ENCODE data around the gene RRP9.
"Not testable (repeated sequence)": the region's sequence is repeated elsewhere in the genome, so short reads cannot be mapped to it uniquely, and the experiment has no call there.

RRP9 gene

GRCh38 chr3:51927061-51927977 is 14.4 kb downstream of the RRP9 start:
- no peak overlapping the region for H3K27ac ChIP-seq (ENCODE audit: low read depth, low read length)
- no peaks in the 10 kb centered on the region for H3K4me1 ChIP-seq (ENCODE audit: control insufficient read depth, insufficient read depth, low read length, unreplicated experiment)
- H3K79me2 ChIP-seq (ENCODE audit: control insufficient read depth, insufficient read depth, low read length, unreplicated experiment) = no peaks in the 10 kb centered on the region
- H2AFZ ChIP-seq (ENCODE audit: low read length, unreplicated experiment) = no peak overlapping the region
- no peak overlapping the region for H3K4me3 ChIP-seq (ENCODE audit: low read depth, low read length)
- H3K36me3 ChIP-seq (ENCODE audit: insufficient read depth, low read length) = no peaks in the 10 kb centered on the region
- peaks cover 3% of the 10 kb centered on the region; the same call in 1 of the 2 replicates for H3K27me3 ChIP-seq (ENCODE audit: insufficient read depth, low read length)

- H3K79me2 ChIP-seq (ENCODE audit: control insufficient read depth, insufficient read depth, low read length, unreplicated experiment) = no peaks in the 10 kb centered on the region
- H3K36me3 ChIP-seq (ENCODE audit: insufficient read depth, low read length) = no peaks in the 10 kb centered on the region
- H3K4me1 ChIP-seq (ENCODE audit: control insufficient read depth, insufficient read depth, low read length, unreplicated experiment) = no peaks in the 10 kb centered on the region
- no peak overlapping the region for H3K4me3 ChIP-seq (ENCODE audit: low read depth, low read length)
- peaks cover 38% of the 10 kb centered on the region for H3K27me3 ChIP-seq (ENCODE audit: insufficient read depth, low read length)
- no peak overlapping the region for H3K27ac ChIP-seq (ENCODE audit: low read depth, low read length)
- no peak overlapping the region for H2AFZ ChIP-seq (ENCODE audit: low read length, unreplicated experiment)
Observed at GRCh38 chr3:51921081-51921578, 20.6 kb downstream of the RRP9 start.

GRCh38 chr3:51916418-51916817 is 25.3 kb downstream of the RRP9 start:
- H3K27me3 ChIP-seq (ENCODE audit: insufficient read depth, low read length) = peaks cover 47% of the 10 kb centered on the region
- no peaks in the 10 kb centered on the region for H3K36me3 ChIP-seq (ENCODE audit: insufficient read depth, low read length)
- H3K4me1 ChIP-seq (ENCODE audit: control insufficient read depth, insufficient read depth, low read length, unreplicated experiment) = no peaks in the 10 kb centered on the region
- no peaks in the 10 kb centered on the region for H3K79me2 ChIP-seq (ENCODE audit: control insufficient read depth, insufficient read depth, low read length, unreplicated experiment)
- no peak overlapping the region for H3K27ac ChIP-seq (ENCODE audit: low read depth, low read length)
- H2AFZ ChIP-seq (ENCODE audit: low read length, unreplicated experiment) = no peak overlapping the region
- no peak overlapping the region for H3K4me3 ChIP-seq (ENCODE audit: low read depth, low read length)

- peaks cover 4% of the 10 kb centered on the region; the same call in 1 of the 2 replicates for H3K27me3 ChIP-seq (ENCODE audit: insufficient read depth, low read length)
- H3K4me1 ChIP-seq (ENCODE audit: control insufficient read depth, insufficient read depth, low read length, unreplicated experiment) = no peaks in the 10 kb centered on the region
- no peak overlapping the region for H2AFZ ChIP-seq (ENCODE audit: low read length, unreplicated experiment)
- no peak overlapping the region for H3K27ac ChIP-seq (ENCODE audit: low read depth, low read length)
- no peaks in the 10 kb centered on the region for H3K79me2 ChIP-seq (ENCODE audit: control insufficient read depth, insufficient read depth, low read length, unreplicated experiment)
- H3K4me3 ChIP-seq (ENCODE audit: low read depth, low read length) = no peak overlapping the region
- no peaks in the 10 kb centered on the region for H3K36me3 ChIP-seq (ENCODE audit: insufficient read depth, low read length)
Observed at GRCh38 chr3:51908026-51908425, 33.7 kb downstream of the RRP9 start.

- Histone ChIP-seq H2AFZ (ENCODE audit: low read length, unreplicated experiment) (no peak overlapping the region), H3K36me3 (ENCODE audit: insufficient read depth, low read length) (no peaks in the 10 kb centered on the region), H3K4me1 (ENCODE audit: control insufficient read depth, insufficient read depth, low read length, unreplicated experiment) (no peaks in the 10 kb centered on the region), H3K27me3 (ENCODE audit: insufficient read depth, low read length) (peaks cover 15% of the 10 kb centered on the region), H3K79me2 (ENCODE audit: control insufficient read depth, insufficient read depth, low read length, unreplicated experiment) (no peaks in the 10 kb centered on the region), H3K4me3 (ENCODE audit: low read depth, low read length) (no peak overlapping the region), H3K27ac (ENCODE audit: low read depth, low read length) (no peak overlapping the region)
Observed at GRCh38 chr3:51904034-51904823, 37.5 kb downstream of the RRP9 start.

- H3K27ac ChIP-seq (ENCODE audit: low read depth, low read length); H2AFZ ChIP-seq (ENCODE audit: low read length, unreplicated experiment); H3K79me2 ChIP-seq (ENCODE audit: control insufficient read depth, insufficient read depth, low read length, unreplicated experiment); H3K36me3 ChIP-seq (ENCODE audit: insufficient read depth, low read length); H3K4me3 ChIP-seq (ENCODE audit: low read depth, low read length); H3K4me1 ChIP-seq (ENCODE audit: control insufficient read depth, insufficient read depth, low read length, unreplicated experiment): not testable (repeated sequence)
- H3K27me3 ChIP-seq (ENCODE audit: insufficient read depth, low read length) = peaks cover 34% of the 10 kb centered on the region
Observed at GRCh38 chr3:51902361-51902760, 39.3 kb downstream of the RRP9 start.

- not testable (repeated sequence) for H2AFZ ChIP-seq (ENCODE audit: low read length, unreplicated experiment); H3K27ac ChIP-seq (ENCODE audit: low read depth, low read length); H3K4me3 ChIP-seq (ENCODE audit: low read depth, low read length); H3K4me1 ChIP-seq (ENCODE audit: control insufficient read depth, insufficient read depth, low read length, unreplicated experiment); H3K79me2 ChIP-seq (ENCODE audit: control insufficient read depth, insufficient read depth, low read length, unreplicated experiment); H3K36me3 ChIP-seq (ENCODE audit: insufficient read depth, low read length)
- H3K27me3 ChIP-seq (ENCODE audit: insufficient read depth, low read length) = peaks cover 54% of the 10 kb centered on the region
Observed at GRCh38 chr3:51900043-51900442, 41.7 kb downstream of the RRP9 start.

- Histone ChIP-seq H3K4me3 (ENCODE audit: low read depth, low read length) (no peak overlapping the region), H2AFZ (ENCODE audit: low read length, unreplicated experiment) (no peak overlapping the region), H3K27me3 (ENCODE audit: insufficient read depth, low read length) (peaks cover 63% of the 10 kb centered on the region), H3K79me2 (ENCODE audit: control insufficient read depth, insufficient read depth, low read length, unreplicated experiment) (no peaks in the 10 kb centered on the region), H3K36me3 (ENCODE audit: insufficient read depth, low read length) (no peaks in the 10 kb centered on the region), H3K4me1 (ENCODE audit: control insufficient read depth, insufficient read depth, low read length, unreplicated experiment) (no peaks in the 10 kb centered on the region), H3K27ac (ENCODE audit: low read depth, low read length) (no peak overlapping the region)
Observed at GRCh38 chr3:51897391-51897790, 44.3 kb downstream of the RRP9 start.

- Histone ChIP-seq H3K4me3 (ENCODE audit: low read depth, low read length) (no peak overlapping the region), H3K36me3 (ENCODE audit: insufficient read depth, low read length) (no peaks in the 10 kb centered on the region), H3K27ac (ENCODE audit: low read depth, low read length) (no peak overlapping the region), H3K79me2 (ENCODE audit: control insufficient read depth, insufficient read depth, low read length, unreplicated experiment) (no peaks in the 10 kb centered on the region), H3K27me3 (ENCODE audit: insufficient read depth, low read length) (peaks cover 63% of the 10 kb centered on the region), H2AFZ (ENCODE audit: low read length, unreplicated experiment) (no peak overlapping the region), H3K4me1 (ENCODE audit: control insufficient read depth, insufficient read depth, low read length, unreplicated experiment) (no peaks in the 10 kb centered on the region)
Observed at GRCh38 chr3:51896607-51897305, 44.9 kb downstream of the RRP9 start.

- Histone ChIP-seq H3K4me1 (ENCODE audit: control insufficient read depth, insufficient read depth, low read length, unreplicated experiment) (no peaks in the 10 kb centered on the region), H3K27ac (ENCODE audit: low read depth, low read length) (no peak overlapping the region), H3K36me3 (ENCODE audit: insufficient read depth, low read length) (no peaks in the 10 kb centered on the region), H3K79me2 (ENCODE audit: control insufficient read depth, insufficient read depth, low read length, unreplicated experiment) (no peaks in the 10 kb centered on the region), H2AFZ (ENCODE audit: low read length, unreplicated experiment) (no peak overlapping the region), H3K4me3 (ENCODE audit: low read depth, low read length) (no peak overlapping the region), H3K27me3 (ENCODE audit: insufficient read depth, low read length) (peaks cover 64% of the 10 kb centered on the region)
Observed at GRCh38 chr3:51894939-51895338, 46.8 kb downstream of the RRP9 start.
